ENCODE measurements around the gene WWTR1. TPM values are rescaled to one million over a fixed set of nuclear protein-coding genes. Genes with fewer than 3 reads are reported as not detected.

Gene WWTR1
- total RNA-seq, 1 donor from 2014 or later = 0.73 TPM

GRCh38 chr3:149575213-149575960 is 82.4 kb downstream of the WWTR1 start:
- ChIA-PET POLR2A (no interaction called here), CTCF (no interaction called here)
- no peaks in the 10 kb centered on the region for H3K27me3 Mint-ChIP-seq
- H3K4me3 Mint-ChIP-seq = no peak overlapping the region
- H3K4me1 Mint-ChIP-seq = peaks cover 4% of the 10 kb centered on the region
- TF ChIP-seq CTCF (IDR thresholded peaks at IDR 0.05) = no peak
- no peak for ATAC-seq (ENCODE audit: low read depth)
- no peak overlapping the region for H3K27ac Mint-ChIP-seq
- H3K9me3 Mint-ChIP-seq = no peaks in the 10 kb centered on the region
- no peak for DNase-seq
- intact Hi-C loops (cut with micrococcal nuclease) = no loop called here
- H3K36me3 Mint-ChIP-seq (ENCODE audit: low read depth) = no peaks in the 10 kb centered on the region

- H3K4me1 Mint-ChIP-seq = peaks cover 4% of the 10 kb centered on the region
- POLR2A ChIA-PET = no interaction called here
- intact Hi-C loops (cut with micrococcal nuclease) = no loop called here
- H3K36me3 Mint-ChIP-seq (ENCODE audit: low read depth) = no peaks in the 10 kb centered on the region
- no peak for TF ChIP-seq CTCF (IDR thresholded peaks at IDR 0.05)
- H3K27me3 Mint-ChIP-seq = no peaks in the 10 kb centered on the region
- H3K4me3 Mint-ChIP-seq = no peak overlapping the region
- DNase-seq (no peak), ATAC-seq (ENCODE audit: low read depth) (no peak)
- no peak overlapping the region for H3K27ac Mint-ChIP-seq
- CTCF ChIA-PET = no interaction called here
- no peaks in the 10 kb centered on the region for H3K9me3 Mint-ChIP-seq
Observed at GRCh38 chr3:149572796-149573414, 84.9 kb downstream of the WWTR1 start.

GRCh38 chr3:149571381-149571780 is 86.4 kb downstream of the WWTR1 start:
- DNase-seq (no peak), ATAC-seq (ENCODE audit: low read depth) (no peak)
- TF ChIP-seq CTCF (IDR thresholded peaks at IDR 0.05) = no peak
- H3K36me3 Mint-ChIP-seq (ENCODE audit: low read depth) = no peaks in the 10 kb centered on the region
- no peaks in the 10 kb centered on the region for H3K27me3 Mint-ChIP-seq
- H3K4me1 Mint-ChIP-seq = peaks cover 3% of the 10 kb centered on the region
- intact Hi-C loops (cut with micrococcal nuclease) = no loop called here
- H3K9me3 Mint-ChIP-seq = no peaks in the 10 kb centered on the region
- H3K27ac Mint-ChIP-seq = no peak overlapping the region
- ChIA-PET CTCF (interaction anchor here (2.4 kb wide), 1 partner anchor 146 kb away, joined by 6 read pairs; no protein-coding TSS in a partner anchor), POLR2A (no interaction called here)
- H3K4me3 Mint-ChIP-seq = no peak overlapping the region

GRCh38 chr3:149570016-149570415 is 87.8 kb downstream of the WWTR1 start:
- no peak for ATAC-seq (ENCODE audit: low read depth)
- Mint-ChIP-seq H3K27me3 (peaks cover 2% of the 10 kb centered on the region), H3K4me3 (no peak overlapping the region), H3K36me3 (ENCODE audit: low read depth) (no peaks in the 10 kb centered on the region), H3K4me1 (no peaks in the 10 kb centered on the region), H3K9me3 (no peaks in the 10 kb centered on the region), H3K27ac (no peak overlapping the region)
- no peak for DNase-seq
- CTCF ChIA-PET = interaction anchor here (1.7 to 2.9 kb wide), 4 partner anchors 147 to 238 kb away, joined by 3 to 14 read pairs (median 6); no protein-coding TSS in a partner anchor
- TF ChIP-seq CTCF (IDR thresholded peaks at IDR 0.05) = no peak
- intact Hi-C loops (cut with micrococcal nuclease) = no loop called here
- POLR2A ChIA-PET = no interaction called here

- H3K27me3 Mint-ChIP-seq = peaks cover 2% of the 10 kb centered on the region
- no peaks in the 10 kb centered on the region for H3K9me3 Mint-ChIP-seq
- POLR2A ChIA-PET = no interaction called here
- no peak overlapping the region for H3K27ac Mint-ChIP-seq
- H3K4me1 Mint-ChIP-seq = no peaks in the 10 kb centered on the region
- DNase-seq = no peak
- no peak for TF ChIP-seq CTCF (IDR thresholded peaks at IDR 0.05)
- CTCF ChIA-PET = no interaction called here
- intact Hi-C loops (cut with micrococcal nuclease) = no loop called here
- ATAC-seq (ENCODE audit: low read depth) = no peak
- no peak overlapping the region for H3K4me3 Mint-ChIP-seq
- no peaks in the 10 kb centered on the region for H3K36me3 Mint-ChIP-seq (ENCODE audit: low read depth)
Observed at GRCh38 chr3:149567381-149567780, 90.4 kb downstream of the WWTR1 start.
